ENCODE data around the gene GJD4. TPM values are rescaled to one million over a fixed set of nuclear protein-coding genes. Genes with fewer than 3 reads are reported as not detected.

The GJD4 gene
- total RNA-seq, 1 experiment from 2014 or later, result not detected

GRCh38 chr10:35635576-35635975 is 30.4 kb downstream of the GJD4 start:
- no peak for TF ChIP-seq EZH2 (IDR thresholded peaks at IDR 0.05; ENCODE audit: borderline replicate concordance, low read depth, low read length, poor library complexity, severe bottlenecking)
- TF ChIP-seq, protein P1, sequence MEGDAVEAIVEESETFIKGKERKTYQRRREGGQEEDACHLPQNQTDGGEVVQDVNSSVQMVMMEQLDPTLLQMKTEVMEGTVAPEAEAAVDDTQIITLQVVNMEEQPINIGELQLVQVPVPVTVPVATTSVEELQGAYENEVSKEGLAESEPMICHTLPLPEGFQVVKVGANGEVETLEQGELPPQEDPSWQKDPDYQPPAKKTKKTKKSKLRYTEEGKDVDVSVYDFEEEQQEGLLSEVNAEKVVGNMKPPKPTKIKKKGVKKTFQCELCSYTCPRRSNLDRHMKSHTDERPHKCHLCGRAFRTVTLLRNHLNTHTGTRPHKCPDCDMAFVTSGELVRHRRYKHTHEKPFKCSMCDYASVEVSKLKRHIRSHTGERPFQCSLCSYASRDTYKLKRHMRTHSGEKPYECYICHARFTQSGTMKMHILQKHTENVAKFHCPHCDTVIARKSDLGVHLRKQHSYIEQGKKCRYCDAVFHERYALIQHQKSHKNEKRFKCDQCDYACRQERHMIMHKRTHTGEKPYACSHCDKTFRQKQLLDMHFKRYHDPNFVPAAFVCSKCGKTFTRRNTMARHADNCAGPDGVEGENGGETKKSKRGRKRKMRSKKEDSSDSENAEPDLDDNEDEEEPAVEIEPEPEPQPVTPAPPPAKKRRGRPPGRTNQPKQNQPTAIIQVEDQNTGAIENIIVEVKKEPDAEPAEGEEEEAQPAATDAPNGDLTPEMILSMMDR (conservative IDR thresholded peaks at IDR 0.05; ENCODE audit: low read depth, low read length), result peak; percentile 93
- peaks cover 4% of the 10 kb centered on the region for H3K36me3 ChIP-seq (ENCODE audit: insufficient read depth, low read length, poor library complexity, severe bottlenecking)
- no peak overlapping the region for H3K27ac ChIP-seq (ENCODE audit: low read depth, low read length, poor library complexity, severe bottlenecking)
- CTCF ChIA-PET, result interaction anchor here (0.6 to 2.0 kb wide), 7 partner anchors 19 to 1144 kb away, joined by 3 to 22 read pairs (median 4); no protein-coding TSS in a partner anchor
- intact Hi-C loops (cut with micrococcal nuclease; ENCODE audit: unreplicated experiment), result loop anchor here (1.0 to 10.0 kb wide), 7 partner anchors 146 to 1245 kb away; no protein-coding TSS in a partner anchor
- no peaks in the 10 kb centered on the region for H3K27me3 ChIP-seq (replicated peaks; ENCODE audit: insufficient read depth, low read depth, low read length, poor library complexity)
- H3K4me1 ChIP-seq (ENCODE audit: insufficient read depth, low read length, poor library complexity, severe bottlenecking), result peaks cover 43% of the 10 kb centered on the region
- H3K9me3 ChIP-seq (ENCODE audit: low read depth, low read length, poor library complexity, severe bottlenecking), result no peaks in the 10 kb centered on the region
- H3K4me3 ChIP-seq (ENCODE audit: low read depth, low read length, poor library complexity, severe bottlenecking), result peak overlapping the region; percentile 11
- no TSS peak for BruUV-seq (replicated peaks)
- peak; percentile 89 for DNase-seq (ENCODE audit: low spot score)
- POLR2A ChIA-PET (ENCODE audit: low non-redundant PET), result no interaction called here

- peak overlapping the region; percentile 37 for H3K27ac ChIP-seq (ENCODE audit: low read depth, low read length, poor library complexity, severe bottlenecking)
- peak overlapping the region; percentile 55 for H3K4me3 ChIP-seq (ENCODE audit: low read depth, low read length, poor library complexity, severe bottlenecking)
- peak; percentile 30 for DNase-seq (ENCODE audit: low spot score)
- no TSS peak for BruUV-seq (replicated peaks)
- TF ChIP-seq EZH2 (IDR thresholded peaks at IDR 0.05; ENCODE audit: borderline replicate concordance, low read depth, low read length, poor library complexity, severe bottlenecking), result no peak
- TF ChIP-seq, protein P1 (conservative IDR thresholded peaks at IDR 0.05; ENCODE audit: low read depth, low read length), result no peak
- no peaks in the 10 kb centered on the region for H3K9me3 ChIP-seq (ENCODE audit: low read depth, low read length, poor library complexity, severe bottlenecking)
- peaks cover 4% of the 10 kb centered on the region for H3K36me3 ChIP-seq (ENCODE audit: insufficient read depth, low read length, poor library complexity, severe bottlenecking)
- ChIA-PET CTCF (interaction anchor here (0.6 to 1.8 kb wide), 6 partner anchors 24 to 1142 kb away, joined by 3 to 12 read pairs (median 4); partner anchors contain the start of gene CREM), POLR2A (ENCODE audit: low non-redundant PET) (no interaction called here)
- no peaks in the 10 kb centered on the region for H3K27me3 ChIP-seq (replicated peaks; ENCODE audit: insufficient read depth, low read depth, low read length, poor library complexity)
- peaks cover 34% of the 10 kb centered on the region for H3K4me1 ChIP-seq (ENCODE audit: insufficient read depth, low read length, poor library complexity, severe bottlenecking)
- intact Hi-C loops (cut with micrococcal nuclease; ENCODE audit: unreplicated experiment), result loop anchor here (5.0 to 10.0 kb wide), 3 partner anchors 788 to 1000 kb away; no protein-coding TSS in a partner anchor
These were observed 31.8 kb downstream of the GJD4 start for GRCh38 chr10:35636956-35637355.

- Histone ChIP-seq H3K4me3 (ENCODE audit: low read depth, low read length, poor library complexity, severe bottlenecking) (peak overlapping the region; percentile 55), H3K4me1 (ENCODE audit: insufficient read depth, low read length, poor library complexity, severe bottlenecking) (peaks cover 34% of the 10 kb centered on the region), H3K27ac (ENCODE audit: low read depth, low read length, poor library complexity, severe bottlenecking) (peak overlapping the region; percentile 37), H3K27me3 (replicated peaks; ENCODE audit: insufficient read depth, low read depth, low read length, poor library complexity) (no peaks in the 10 kb centered on the region), H3K9me3 (ENCODE audit: low read depth, low read length, poor library complexity, severe bottlenecking) (no peaks in the 10 kb centered on the region), H3K36me3 (ENCODE audit: insufficient read depth, low read length, poor library complexity, severe bottlenecking) (peaks cover 4% of the 10 kb centered on the region)
- TF ChIP-seq, protein P1 (conservative IDR thresholded peaks at IDR 0.05; ENCODE audit: low read depth, low read length), result no peak
- no peak for TF ChIP-seq EZH2 (IDR thresholded peaks at IDR 0.05; ENCODE audit: borderline replicate concordance, low read depth, low read length, poor library complexity, severe bottlenecking)
- ChIA-PET POLR2A (ENCODE audit: low non-redundant PET) (no interaction called here), CTCF (interaction anchor here (0.7 to 1.8 kb wide), 4 partner anchors 276 to 1142 kb away, joined by 3 to 12 read pairs (median 4); partner anchors contain the start of gene CREM)
- intact Hi-C loops (cut with micrococcal nuclease; ENCODE audit: unreplicated experiment), result loop anchor here (5.0 to 10.0 kb wide), 3 partner anchors 787 to 1000 kb away; no protein-coding TSS in a partner anchor
- DNase-seq (ENCODE audit: low spot score), result peak; percentile 79
- BruUV-seq (replicated peaks), result no TSS peak
These were observed 32.3 kb downstream of the GJD4 start for GRCh38 chr10:35637462-35637861.
